HL-60 (cell line): ENCODE results near the gene MPZL3.

Source experiments
- CTCF ChIP-seq: IDR thresholded peaks from one replicate; pipeline ENCODE4 v1.5.1; 2011; ENCODE audit warnings: low read length, control low read depth, inconsistent platforms; ENCODE audit not compliant: insufficient read depth
- GABPA ChIP-seq: IDR thresholded peaks from 2 replicates; pipeline ENCODE4 v1.6.1; 2012; ENCODE audit warnings: low read depth

GRCh38 chr11:118275176-118275575, 23.0 kb upstream of the MPZL3 start:
- TF ChIP-seq GABPA (no peak), CTCF (no peak)
